ENCODE data around the gene CALHM2. TPM values are rescaled to one million over a fixed set of nuclear protein-coding genes. Genes with fewer than 3 reads are reported as not detected.

The CALHM2 gene
- polyA plus RNA-seq, 1 donor (not counting 4 experiments of a cell fraction or from before 2014, with no cell fraction given): 0.92 TPM

- H4K20me1 ChIP-seq (ENCODE audit: control insufficient read depth, extremely low read depth, insufficient read depth, low read length): no peaks in the 10 kb centered on the region
- TF ChIP-seq CTCF (optimal IDR thresholded peaks at IDR 0.05 in 1 of 3, IDR thresholded peaks at IDR 0.05 in 1 of 3, conservative IDR thresholded peaks at IDR 0.05 in 1 of 3; ENCODE audit: extremely low read depth in 1 of 3, insufficient read depth in 2 of 3, low read length in 3 of 3) (no peak), EZH2 (IDR thresholded peaks at IDR 0.05; ENCODE audit: low read length) (no peak)
- no peaks in the 10 kb centered on the region for H3K27me3 ChIP-seq (ENCODE audit: control insufficient read depth, extremely low read depth, insufficient read depth, low read length)
- no peak overlapping the region for H3K4me3 ChIP-seq (ENCODE audit: control insufficient read depth in 2 of 3, extremely low read depth in 1 of 3, insufficient read depth in 2 of 3, low read depth in 1 of 3, low read length in 3 of 3)
- no peaks in the 10 kb centered on the region for H3K9me3 ChIP-seq (ENCODE audit: control insufficient read depth, low read depth, low read length)
- H2AFZ ChIP-seq (ENCODE audit: control insufficient read depth, low read length): no peak overlapping the region
- no peaks in the 10 kb centered on the region for H3K79me2 ChIP-seq (ENCODE audit: control insufficient read depth, insufficient read depth, low read length)
- no peak overlapping the region for H3K27ac ChIP-seq (ENCODE audit: control insufficient read depth, insufficient read depth, low read length)
- no peaks in the 10 kb centered on the region for H3K9me1 ChIP-seq (ENCODE audit: control insufficient read depth, extremely low read depth, insufficient read depth, low read length)
- H3K9ac ChIP-seq (ENCODE audit: control insufficient read depth, extremely low read depth, insufficient read depth, low read length): no peak overlapping the region
- peaks cover 63 to 64% of the 10 kb centered on the region in 2 experiments for H3K36me3 ChIP-seq (ENCODE audit: control insufficient read depth in 2 of 2, extremely low read depth in 1 of 2, insufficient read depth in 2 of 2, low read length in 2 of 2)
- no peak overlapping the region for H3K4me2 ChIP-seq (ENCODE audit: control insufficient read depth, extremely low read depth, insufficient read depth, low read depth, low read length)
- DNase-seq (ENCODE audit: low read depth, low spot score): no peak
- dilution Hi-C loops (cut with MboI; ENCODE audit: extremely low pct_ligation_motif_present, low sequenced_read_pairs): no loop called here
- no peak for FAIRE-seq
- H3K4me1 ChIP-seq (ENCODE audit: control insufficient read depth, extremely low read depth, insufficient read depth, low read length): no peaks in the 10 kb centered on the region
These were observed 11.8 kb downstream of the CALHM2 start for GRCh38 chr10:103440416-103440815.

GRCh38 chr10:103439776-103440175, 12.4 kb downstream of the CALHM2 start:
- no peaks in the 10 kb centered on the region for H4K20me1 ChIP-seq (ENCODE audit: control insufficient read depth, extremely low read depth, insufficient read depth, low read length)
- no peak overlapping the region for H3K27ac ChIP-seq (ENCODE audit: control insufficient read depth, insufficient read depth, low read length)
- no peak overlapping the region for H3K4me2 ChIP-seq (ENCODE audit: control insufficient read depth, extremely low read depth, insufficient read depth, low read depth, low read length)
- H3K9me1 ChIP-seq (ENCODE audit: control insufficient read depth, extremely low read depth, insufficient read depth, low read length): no peaks in the 10 kb centered on the region
- no peaks in the 10 kb centered on the region for H3K27me3 ChIP-seq (ENCODE audit: control insufficient read depth, extremely low read depth, insufficient read depth, low read length)
- peaks cover 59 to 60% of the 10 kb centered on the region in 2 experiments for H3K36me3 ChIP-seq (ENCODE audit: control insufficient read depth in 2 of 2, extremely low read depth in 1 of 2, insufficient read depth in 2 of 2, low read length in 2 of 2)
- no peaks in the 10 kb centered on the region for H3K4me1 ChIP-seq (ENCODE audit: control insufficient read depth, extremely low read depth, insufficient read depth, low read length)
- H3K79me2 ChIP-seq (ENCODE audit: control insufficient read depth, insufficient read depth, low read length): no peaks in the 10 kb centered on the region
- no peak for TF ChIP-seq EZH2 (IDR thresholded peaks at IDR 0.05; ENCODE audit: low read length)
- no peak for TF ChIP-seq CTCF (optimal IDR thresholded peaks at IDR 0.05 in 1 of 3, IDR thresholded peaks at IDR 0.05 in 1 of 3, conservative IDR thresholded peaks at IDR 0.05 in 1 of 3; ENCODE audit: extremely low read depth in 1 of 3, insufficient read depth in 2 of 3, low read length in 3 of 3)
- no peak overlapping the region for H2AFZ ChIP-seq (ENCODE audit: control insufficient read depth, low read length)
- DNase-seq (ENCODE audit: low read depth, low spot score): no peak
- no peaks in the 10 kb centered on the region for H3K9me3 ChIP-seq (ENCODE audit: control insufficient read depth, low read depth, low read length)
- dilution Hi-C loops (cut with MboI; ENCODE audit: extremely low pct_ligation_motif_present, low sequenced_read_pairs): no loop called here
- H3K9ac ChIP-seq (ENCODE audit: control insufficient read depth, extremely low read depth, insufficient read depth, low read length): no peak overlapping the region
- no peak for FAIRE-seq
- H3K4me3 ChIP-seq (ENCODE audit: control insufficient read depth in 2 of 3, extremely low read depth in 1 of 3, insufficient read depth in 2 of 3, low read depth in 1 of 3, low read length in 3 of 3): no peak overlapping the region

Data from keratinocyte (primary cell).